HUES48 (cell line): ENCODE data around the gene HCK.

Source experiments
- H3K27ac ChIP-seq: one replicate; pipeline ENCODE4 v1.7.0; 2013; ENCODE audit warnings: low read depth, low read length, inconsistent platforms
- H3K27me3 ChIP-seq: 2 replicates; pipeline ENCODE4 v1.6.1; 2013; ENCODE audit warnings: mild to moderate bottlenecking, low read length; ENCODE audit not compliant: control insufficient read depth, insufficient read depth
- H3K36me3 ChIP-seq: 2 replicates; pipeline ENCODE4 v1.6.1; 2013; ENCODE audit warnings: low read length; ENCODE audit not compliant: control insufficient read depth, insufficient read depth
- H3K4me1 ChIP-seq: 2 replicates; pipeline ENCODE4 v1.6.1; 2013; ENCODE audit warnings: mild to moderate bottlenecking, low read length; ENCODE audit not compliant: control insufficient read depth, insufficient read depth
- H3K4me3 ChIP-seq: 2 replicates; pipeline ENCODE4 v1.5.1; 2013; ENCODE audit warnings: mild to moderate bottlenecking, low read depth, low read length
- H3K9ac ChIP-seq: 2 replicates; pipeline ENCODE4 v1.6.1; 2013; ENCODE audit warnings: mild to moderate bottlenecking, low read depth, low read length, moderate library complexity
- H3K9me3 ChIP-seq: 2 replicates; pipeline ENCODE4 v1.6.1; 2013; ENCODE audit warnings: low read length; ENCODE audit not compliant: control insufficient read depth, insufficient read depth

HCK gene

DNA sequence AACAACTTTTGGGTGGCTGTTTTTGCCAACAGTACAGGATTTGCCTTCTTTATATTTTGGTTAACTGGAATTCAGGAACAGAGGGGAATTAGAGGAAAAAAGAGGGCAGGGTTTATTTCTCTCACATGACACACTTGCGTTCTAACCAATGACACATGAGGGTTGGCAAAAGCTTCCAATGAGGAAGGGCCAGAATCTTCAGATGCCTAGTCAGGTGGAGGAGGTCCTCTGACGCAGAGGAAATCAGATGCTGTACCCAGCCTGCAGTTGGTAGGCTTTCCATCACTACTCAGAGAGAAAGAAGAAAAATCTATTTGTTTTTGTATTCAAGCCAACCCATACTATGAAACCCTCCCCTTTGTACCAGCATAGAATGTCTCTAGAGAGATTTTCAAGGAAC, 78.3 kb downstream of the HCK start:
- H3K27ac ChIP-seq = no peak overlapping the region
- H3K4me3 ChIP-seq = no peak overlapping the region
- peaks cover 7% of the 10 kb centered on the region for H3K4me1 ChIP-seq
- no peaks in the 10 kb centered on the region for H3K27me3 ChIP-seq
- no peak overlapping the region for H3K9ac ChIP-seq
- no peaks in the 10 kb centered on the region for H3K9me3 ChIP-seq
- H3K36me3 ChIP-seq = peaks cover 8% of the 10 kb centered on the region; the same call in 1 of the 2 replicates

DNA sequence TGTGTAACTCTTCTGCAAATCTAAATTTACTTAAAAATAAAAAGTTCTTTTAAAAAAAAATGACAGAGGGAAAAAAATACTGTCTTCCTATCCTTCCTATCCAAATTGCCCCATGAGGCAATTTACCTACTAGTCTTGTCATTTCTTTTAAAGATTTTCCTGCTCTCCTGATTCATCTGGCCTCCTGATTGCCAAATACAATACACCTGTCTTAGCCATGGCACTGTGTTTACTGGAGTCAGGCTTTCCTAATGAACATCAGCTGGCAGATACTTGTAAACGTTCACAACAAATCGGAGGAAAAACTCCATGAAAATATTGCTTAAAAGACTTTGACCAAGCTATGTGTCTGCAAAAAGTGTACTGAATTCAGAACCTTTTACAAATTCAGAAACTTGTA, 78.9 kb downstream of the HCK start:
- Histone ChIP-seq H3K36me3 (peaks cover 14% of the 10 kb centered on the region), H3K9ac (no peak overlapping the region), H3K27ac (no peak overlapping the region), H3K27me3 (no peaks in the 10 kb centered on the region), H3K9me3 (no peaks in the 10 kb centered on the region), H3K4me1 (peaks cover 7% of the 10 kb centered on the region), H3K4me3 (no peak overlapping the region)

DNA sequence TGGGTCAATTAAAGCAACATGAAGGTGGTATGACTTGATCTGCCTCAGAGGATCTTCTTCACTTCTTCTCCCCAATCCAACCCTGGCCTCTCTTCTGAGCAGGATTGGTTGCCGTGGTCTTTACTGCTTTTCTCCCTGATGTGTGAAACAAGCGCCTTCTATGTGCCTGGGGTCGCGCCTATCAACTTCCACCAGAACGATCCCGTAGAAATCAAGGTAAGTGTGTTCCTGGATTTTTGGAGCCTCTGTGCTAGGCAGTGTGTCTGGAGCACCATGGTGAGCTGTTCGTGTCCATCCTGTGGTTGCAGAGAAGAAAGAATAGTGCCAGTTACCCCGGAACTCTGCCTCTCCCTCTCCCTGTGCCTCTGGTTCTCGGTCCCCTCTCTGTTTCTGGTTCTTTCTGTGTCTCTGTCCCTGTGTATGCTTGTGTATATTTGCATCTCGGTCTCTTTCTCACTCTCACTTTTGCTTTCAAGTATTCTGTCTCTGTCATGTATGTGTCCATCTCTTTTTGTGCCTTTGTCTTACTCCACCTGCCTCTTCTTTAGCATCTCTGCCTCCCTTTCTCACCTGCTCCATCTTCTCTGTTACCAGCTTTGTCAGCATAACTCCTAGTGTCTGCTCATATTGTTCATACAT, 81.0 kb downstream of the HCK start:
- H3K4me3 ChIP-seq = no peak overlapping the region
- no peak overlapping the region for H3K27ac ChIP-seq
- H3K36me3 ChIP-seq = peaks cover 32% of the 10 kb centered on the region
- no peaks in the 10 kb centered on the region for H3K27me3 ChIP-seq
- H3K4me1 ChIP-seq = no peaks in the 10 kb centered on the region
- H3K9me3 ChIP-seq = no peaks in the 10 kb centered on the region
- no peak overlapping the region for H3K9ac ChIP-seq

DNA sequence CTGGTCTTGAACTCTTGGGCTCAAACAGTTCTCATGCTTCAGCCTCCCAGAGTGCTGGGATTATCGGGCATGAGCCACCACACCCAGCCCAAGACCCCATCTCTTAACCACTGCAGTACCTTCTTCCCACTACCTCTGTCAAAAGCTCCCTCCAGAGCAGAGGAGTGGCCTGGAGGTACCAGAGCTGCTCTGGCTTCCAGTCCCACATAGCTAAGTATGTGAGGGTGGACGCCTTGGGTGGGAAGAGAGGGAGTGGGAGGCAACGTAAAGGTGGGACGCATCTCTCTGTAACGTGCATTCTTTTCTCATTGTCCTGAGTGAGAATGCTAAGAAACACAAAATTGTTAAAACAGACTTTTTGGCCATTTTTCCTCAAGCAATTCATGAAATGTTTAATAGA, 82.0 kb downstream of the HCK start:
- Histone ChIP-seq H3K36me3 (peaks cover 40% of the 10 kb centered on the region), H3K4me1 (no peaks in the 10 kb centered on the region), H3K27ac (no peak overlapping the region), H3K9ac (no peak overlapping the region), H3K4me3 (no peak overlapping the region), H3K27me3 (no peaks in the 10 kb centered on the region), H3K9me3 (no peaks in the 10 kb centered on the region)

DNA sequence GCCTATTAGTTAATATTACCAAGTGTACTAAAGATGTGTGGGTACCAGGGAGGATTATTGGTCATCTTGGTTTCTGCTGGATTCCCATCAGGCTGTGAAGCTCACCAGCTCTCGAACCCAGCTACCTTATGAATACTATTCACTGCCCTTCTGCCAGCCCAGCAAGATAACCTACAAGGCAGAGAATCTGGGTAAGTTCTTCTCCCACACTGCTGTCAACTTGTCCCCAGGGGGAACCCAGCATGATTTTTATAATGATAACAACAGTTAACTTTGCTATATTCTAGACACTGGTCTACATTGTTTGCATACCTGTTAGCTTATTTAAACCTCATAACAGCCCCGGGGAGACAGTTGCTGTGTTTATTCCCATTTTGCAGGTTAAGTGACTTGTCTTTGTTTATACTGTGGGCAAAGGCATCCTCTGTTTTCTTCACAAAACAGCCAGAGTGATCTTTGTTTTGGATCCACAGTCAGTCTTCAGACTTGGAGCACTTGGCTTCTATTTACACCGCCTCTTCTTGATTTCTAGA, 84.0 kb downstream of the HCK start:
- H3K36me3 ChIP-seq = peaks cover 56% of the 10 kb centered on the region
- no peak overlapping the region for H3K9ac ChIP-seq
- no peaks in the 10 kb centered on the region for H3K27me3 ChIP-seq
- H3K9me3 ChIP-seq = no peaks in the 10 kb centered on the region
- H3K4me1 ChIP-seq = no peaks in the 10 kb centered on the region
- no peak overlapping the region for H3K27ac ChIP-seq
- no peak overlapping the region for H3K4me3 ChIP-seq

DNA sequence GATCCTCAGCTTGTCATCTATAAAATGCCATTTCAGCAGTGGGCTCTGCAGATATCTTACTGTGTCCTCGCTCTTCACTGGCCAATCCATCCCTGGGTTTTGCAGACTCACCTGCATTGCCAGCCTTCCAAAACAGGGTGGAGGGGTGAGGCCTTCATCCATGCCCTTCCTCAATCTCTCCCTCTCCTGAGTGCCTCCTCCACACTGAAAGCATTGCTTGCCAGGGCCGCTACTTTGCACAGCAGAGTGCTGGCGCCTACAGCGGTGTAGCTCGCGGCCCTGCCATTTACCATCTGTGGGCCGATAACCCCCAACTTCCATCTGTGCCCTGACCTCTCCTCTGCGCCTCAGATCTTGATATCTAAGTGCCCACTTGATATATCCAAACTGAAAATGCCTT, 86.9 kb downstream of the HCK start:
- Histone ChIP-seq H3K9ac (no peak overlapping the region), H3K4me1 (no peaks in the 10 kb centered on the region), H3K27ac (no peak overlapping the region), H3K27me3 (no peaks in the 10 kb centered on the region), H3K9me3 (no peaks in the 10 kb centered on the region), H3K36me3 (peaks cover 78% of the 10 kb centered on the region), H3K4me3 (no peak overlapping the region)

DNA sequence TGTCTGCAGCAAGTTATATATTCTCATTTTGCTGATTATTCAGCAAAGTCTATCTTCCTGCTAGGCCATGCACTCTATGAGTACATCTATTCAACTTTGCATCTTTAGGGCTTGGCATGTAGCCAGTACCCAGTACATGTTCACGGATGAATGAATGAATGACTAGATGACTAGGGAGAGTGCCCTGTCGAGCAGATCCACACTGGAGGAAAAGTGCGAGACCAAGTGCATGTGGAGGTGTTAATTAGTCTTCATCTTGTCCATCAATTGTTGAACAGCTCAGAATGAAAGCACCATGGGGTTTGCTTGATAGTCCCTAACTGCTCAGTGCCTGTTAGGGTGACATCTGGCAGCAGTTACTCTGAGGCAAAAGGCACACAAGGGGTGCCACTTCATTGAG, 87.9 kb downstream of the HCK start:
- H3K9me3 ChIP-seq = no peaks in the 10 kb centered on the region
- H3K36me3 ChIP-seq = peaks cover 88% of the 10 kb centered on the region

DNA sequence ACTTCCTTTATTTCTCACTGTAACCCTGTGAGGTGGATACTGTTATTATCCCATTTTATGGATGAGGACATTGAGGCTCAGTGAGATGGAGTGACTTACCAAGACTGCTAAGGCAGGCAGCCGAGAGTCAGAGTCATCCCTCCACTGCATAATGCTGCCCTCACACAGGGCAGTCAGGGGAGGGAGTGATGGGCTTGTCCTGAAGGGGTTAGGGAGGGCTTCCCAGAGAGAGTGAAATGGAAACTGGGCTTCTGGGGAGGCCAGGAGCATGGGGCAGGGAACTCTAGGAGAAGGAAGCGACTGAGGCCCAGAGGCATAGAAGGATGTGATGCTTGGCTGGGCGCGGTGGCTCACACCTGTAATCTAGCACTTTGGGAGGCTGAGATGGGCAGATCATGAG, 88.6 kb downstream of the HCK start:
- H3K4me1 ChIP-seq = no peaks in the 10 kb centered on the region

More for the DNA sequence above, 87.9 kb downstream of the HCK start:
- H3K9ac ChIP-seq = no peak overlapping the region
- no peak overlapping the region for H3K27ac ChIP-seq
- no peaks in the 10 kb centered on the region for H3K4me1 ChIP-seq
- H3K4me3 ChIP-seq = no peak overlapping the region
- no peaks in the 10 kb centered on the region for H3K27me3 ChIP-seq

DNA sequence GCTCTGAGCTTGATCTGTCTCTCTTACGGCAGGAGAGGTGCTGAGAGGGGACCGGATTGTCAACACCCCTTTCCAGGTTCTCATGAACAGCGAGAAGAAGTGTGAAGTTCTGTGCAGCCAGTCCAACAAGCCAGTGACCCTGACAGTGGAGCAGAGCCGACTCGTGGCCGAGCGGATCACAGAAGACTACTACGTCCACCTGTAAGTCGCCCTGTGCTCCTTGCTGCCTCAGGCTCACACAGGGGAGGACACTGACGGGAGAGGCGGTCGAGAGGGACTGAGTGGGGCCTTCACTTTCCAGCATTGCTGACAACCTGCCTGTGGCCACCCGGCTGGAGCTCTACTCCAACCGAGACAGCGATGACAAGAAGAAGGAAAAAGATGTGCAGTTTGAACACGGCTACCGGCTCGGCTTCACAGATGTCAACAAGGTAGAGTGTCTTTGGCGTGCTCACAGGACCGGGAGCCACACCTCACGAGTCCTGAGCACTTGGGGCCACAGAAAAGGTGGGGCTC, 89.5 kb downstream of the HCK start:
- Histone ChIP-seq H3K9ac (no peak overlapping the region), H3K4me1 (no peaks in the 10 kb centered on the region)

More for the DNA sequence above, 88.6 kb downstream of the HCK start:
- H3K4me3 ChIP-seq = no peak overlapping the region
- no peak overlapping the region for H3K27ac ChIP-seq
- no peaks in the 10 kb centered on the region for H3K9me3 ChIP-seq
- H3K36me3 ChIP-seq = peaks cover 92% of the 10 kb centered on the region
- H3K27me3 ChIP-seq = no peaks in the 10 kb centered on the region
- no peak overlapping the region for H3K9ac ChIP-seq

DNA sequence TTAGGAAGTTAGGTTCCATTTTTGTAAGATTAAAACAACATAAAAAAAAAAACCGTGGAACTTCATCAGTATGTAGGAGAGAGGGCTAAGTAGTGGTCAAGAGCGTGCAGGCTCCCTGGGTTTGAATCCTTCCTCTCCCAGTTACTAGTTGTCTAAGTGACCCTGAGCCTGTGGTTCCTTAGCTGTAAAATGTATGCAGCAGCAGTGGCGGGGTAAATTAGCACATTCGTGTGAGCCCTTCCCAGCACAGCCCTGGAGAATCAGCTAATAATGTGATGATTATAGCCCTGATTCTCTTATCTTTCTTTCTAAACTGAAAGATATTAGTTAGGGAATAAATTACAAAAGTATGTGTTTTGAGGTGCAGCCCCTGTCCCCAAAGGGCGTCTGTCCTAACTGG, 90.0 kb downstream of the HCK start:
- Histone ChIP-seq H3K36me3 (peaks cover 92% of the 10 kb centered on the region), H3K27ac (no peak overlapping the region), H3K27me3 (no peaks in the 10 kb centered on the region), H3K4me1 (no peaks in the 10 kb centered on the region), H3K9me3 (no peaks in the 10 kb centered on the region), H3K9ac (no peak overlapping the region), H3K4me3 (no peak overlapping the region)

More for the DNA sequence above, 89.5 kb downstream of the HCK start:
- Histone ChIP-seq H3K36me3 (peaks cover 92% of the 10 kb centered on the region), H3K9me3 (no peaks in the 10 kb centered on the region), H3K27ac (no peak overlapping the region), H3K4me3 (no peak overlapping the region), H3K27me3 (no peaks in the 10 kb centered on the region)

DNA sequence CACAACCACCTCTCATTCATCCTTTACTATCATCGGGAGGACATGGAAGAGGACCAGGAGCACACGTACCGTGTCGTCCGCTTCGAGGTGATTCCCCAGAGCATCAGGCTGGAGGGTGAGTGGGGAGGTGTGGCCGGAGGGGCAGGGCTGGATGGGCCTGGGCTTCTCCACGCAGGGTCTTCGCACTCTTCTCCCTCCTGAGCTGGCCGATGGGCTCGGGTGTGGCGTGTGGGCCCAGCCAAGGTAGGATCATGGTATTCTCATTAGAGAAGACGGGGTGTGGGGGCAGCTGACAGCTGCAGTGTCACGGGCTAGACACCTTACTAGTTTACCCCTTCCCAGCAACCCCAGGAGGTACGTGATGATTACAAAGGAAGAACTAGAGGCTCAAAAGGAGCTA, 90.9 kb downstream of the HCK start:
- Histone ChIP-seq H3K9ac (no peak overlapping the region), H3K27ac (no peak overlapping the region), H3K4me1 (no peaks in the 10 kb centered on the region), H3K36me3 (peaks cover 90% of the 10 kb centered on the region), H3K9me3 (no peaks in the 10 kb centered on the region), H3K27me3 (no peaks in the 10 kb centered on the region), H3K4me3 (no peak overlapping the region)
